ELF-1 (cell line): Measurements from ENCODE around the gene AAK1.
A peak's percentile ranks its signal among the peaks of the same experiment; 100 is the strongest.

Source experiments
- DNase-seq: peaks from one replicate; pipeline ENCODE4 v3.0.0-alpha.2; 2016; ENCODE audit warnings: low read depth, low spot score

Gene AAK1

DNA sequence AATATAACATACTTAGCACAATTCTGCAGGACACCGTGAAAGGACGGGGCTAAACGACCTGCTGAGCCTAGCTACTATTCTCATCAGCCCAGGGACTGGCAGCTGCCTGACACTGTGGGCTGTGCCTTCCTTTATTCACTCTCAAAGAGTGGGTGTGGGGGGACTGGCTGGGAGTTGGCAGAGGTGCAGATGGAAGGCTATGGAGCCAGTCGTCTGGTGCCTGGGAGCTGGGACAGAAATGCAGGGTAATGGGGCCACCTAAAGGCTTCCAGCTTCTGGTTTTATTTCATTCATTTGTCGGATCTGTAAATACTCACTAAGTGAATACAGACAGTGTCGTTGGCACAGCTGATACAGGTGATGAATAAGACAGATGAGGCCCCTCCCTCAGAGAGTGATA, 150.3 kb downstream of the AAK1 start:
- peak; percentile 4 for DNase-seq

DNA sequence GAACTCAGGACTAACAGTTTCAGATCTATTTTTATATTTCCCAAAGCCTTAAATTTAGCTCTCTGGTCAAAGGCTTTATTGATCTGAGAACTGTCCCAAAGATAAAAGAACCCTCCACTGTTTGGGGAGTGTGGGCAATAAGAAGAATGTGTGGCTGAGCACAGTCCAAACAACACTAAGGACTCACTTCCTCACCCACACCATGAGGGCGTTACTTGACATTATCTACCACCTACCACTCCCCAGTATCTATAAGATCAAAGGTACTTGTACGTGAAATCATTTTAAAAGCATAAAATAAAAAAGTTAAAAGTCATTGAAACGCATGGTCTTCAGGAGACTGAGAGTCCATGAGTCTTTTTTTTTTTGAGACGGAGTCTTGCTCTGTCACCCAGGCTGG, 151.7 kb downstream of the AAK1 start:
- no peak for DNase-seq

DNA sequence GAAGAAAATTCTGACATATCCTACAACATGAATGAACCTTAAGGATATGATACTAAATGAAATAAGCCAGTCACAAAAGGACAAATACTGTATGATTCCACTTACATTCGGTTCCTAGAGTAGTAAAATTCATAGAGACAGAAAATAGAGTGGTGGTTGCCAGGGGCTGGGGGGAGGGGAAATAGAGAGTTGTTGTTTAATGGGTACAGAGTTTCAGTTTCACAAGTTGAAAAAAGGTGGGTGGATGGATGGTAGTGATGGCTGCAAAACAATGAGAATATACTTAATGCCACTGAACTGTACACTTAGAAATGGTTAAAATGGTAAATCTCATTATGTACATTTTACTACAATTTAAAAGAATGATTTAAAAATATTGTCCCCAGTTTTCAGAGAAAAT, 153.1 kb downstream of the AAK1 start:
- no peak for DNase-seq

DNA sequence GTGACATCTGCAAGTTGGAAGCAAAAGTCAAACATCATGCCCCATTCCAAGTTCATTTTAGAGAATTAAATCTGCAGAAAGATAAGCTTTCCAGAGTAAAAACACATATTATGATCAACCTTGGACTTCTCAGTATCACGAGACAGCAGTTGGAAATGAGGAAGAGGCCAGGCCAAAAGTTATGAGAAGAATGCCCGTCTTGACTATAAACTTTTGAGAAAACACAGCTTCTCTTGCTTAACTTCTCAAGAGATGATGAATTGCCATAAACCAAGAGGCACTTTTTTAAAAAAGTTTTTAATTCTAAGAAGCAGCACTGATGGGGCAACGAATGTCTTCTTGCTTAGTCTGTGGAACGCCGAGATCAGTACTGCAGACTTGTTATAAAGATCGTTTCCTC, 153.7 kb downstream of the AAK1 start:
- DNase-seq: no peak

DNA sequence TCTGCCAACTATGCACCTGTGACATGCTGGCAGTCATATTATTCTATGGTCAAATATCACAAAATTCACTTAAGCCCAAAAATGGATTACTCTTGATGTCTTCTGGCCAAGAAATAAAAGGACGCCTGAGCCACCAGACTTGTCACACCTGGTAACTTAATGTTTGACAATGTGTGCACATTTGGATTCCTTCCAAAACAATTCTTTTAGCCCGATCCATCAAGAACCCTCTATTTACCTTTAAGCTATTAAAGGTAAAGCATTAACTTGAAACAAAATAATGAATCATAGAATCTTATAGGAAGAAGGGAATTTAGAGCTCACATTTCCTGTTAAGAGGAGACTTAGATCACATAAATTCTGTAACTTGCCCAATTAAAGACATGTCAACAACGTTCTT, 159.8 kb downstream of the AAK1 start:
- DNase-seq: no peak

DNA sequence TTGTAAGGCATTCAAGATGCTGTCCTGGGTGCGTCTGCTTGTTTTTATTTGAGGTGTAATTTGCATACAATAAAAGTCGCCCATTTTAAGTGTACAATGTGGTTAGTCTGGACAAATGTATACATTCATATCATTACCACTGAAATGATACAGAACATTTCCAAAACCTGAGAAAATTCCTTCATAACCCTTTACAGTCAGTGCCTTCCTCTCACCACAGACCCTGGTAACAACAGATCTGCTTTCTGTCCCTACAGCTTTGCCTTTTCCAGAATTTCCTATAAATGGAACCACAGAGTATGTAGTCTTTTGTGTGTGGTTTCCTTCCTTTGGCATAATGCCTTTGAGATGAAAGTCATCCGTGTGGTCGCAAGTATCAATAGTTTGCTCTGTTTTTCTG, 160.5 kb downstream of the AAK1 start:
- no peak for DNase-seq

DNA sequence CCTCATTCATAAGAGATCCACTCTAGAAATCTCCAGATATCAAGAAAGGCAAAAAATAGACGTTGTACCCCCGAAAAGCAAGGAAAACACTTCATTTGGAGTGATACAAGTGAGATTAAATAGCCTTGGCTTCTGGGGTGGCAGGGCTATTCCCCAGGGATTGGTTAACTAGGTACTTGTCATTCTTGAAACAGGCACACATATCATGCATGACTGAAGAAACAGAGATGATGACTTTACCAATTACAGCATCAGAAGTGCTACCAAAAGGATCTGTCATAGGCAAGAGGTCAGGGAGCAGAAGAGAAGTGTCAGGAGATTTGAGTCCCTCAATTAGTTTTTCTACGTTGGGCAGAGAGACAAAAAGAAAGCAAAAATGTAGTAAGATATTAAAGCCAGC, 161.1 kb downstream of the AAK1 start:
- no peak for DNase-seq

DNA sequence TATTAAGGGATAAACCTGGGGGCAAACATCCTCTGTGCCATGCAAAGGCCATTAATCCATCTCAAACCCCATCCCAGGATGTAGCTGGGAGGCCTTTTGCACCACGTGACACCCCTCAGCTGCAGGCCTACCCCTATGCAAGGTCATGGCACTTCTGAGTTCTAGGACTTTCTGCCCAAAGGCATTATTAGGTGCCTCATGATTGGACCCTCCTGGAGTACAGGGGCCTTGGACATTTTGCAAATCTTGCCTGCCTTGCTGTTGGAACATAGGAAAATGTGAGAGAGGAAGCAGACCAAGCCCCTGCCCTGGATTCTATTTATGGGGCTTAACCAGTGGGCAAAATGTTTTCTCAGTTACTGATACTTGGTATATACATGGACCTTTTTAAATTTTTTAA, 162.1 kb downstream of the AAK1 start:
- DNase-seq: no peak

DNA sequence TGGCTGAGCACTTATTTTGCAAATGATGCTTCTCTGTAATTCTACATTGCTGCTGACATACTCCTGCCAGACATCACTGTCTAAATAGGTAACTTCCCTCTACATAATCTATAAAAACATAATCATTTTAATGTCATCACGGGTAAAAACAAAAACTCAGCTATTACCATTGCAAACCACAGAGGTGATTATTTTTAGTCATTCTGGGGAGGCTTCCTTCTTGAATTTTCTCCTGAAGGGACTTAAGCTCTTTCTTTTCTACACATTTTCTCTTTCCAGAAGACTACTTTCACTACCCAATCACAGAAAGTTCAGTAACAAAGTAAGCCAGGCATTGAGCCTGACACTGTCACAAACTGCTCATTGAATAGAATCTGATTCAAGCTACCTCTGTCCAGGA, 165.9 kb downstream of the AAK1 start:
- no peak for DNase-seq

DNA sequence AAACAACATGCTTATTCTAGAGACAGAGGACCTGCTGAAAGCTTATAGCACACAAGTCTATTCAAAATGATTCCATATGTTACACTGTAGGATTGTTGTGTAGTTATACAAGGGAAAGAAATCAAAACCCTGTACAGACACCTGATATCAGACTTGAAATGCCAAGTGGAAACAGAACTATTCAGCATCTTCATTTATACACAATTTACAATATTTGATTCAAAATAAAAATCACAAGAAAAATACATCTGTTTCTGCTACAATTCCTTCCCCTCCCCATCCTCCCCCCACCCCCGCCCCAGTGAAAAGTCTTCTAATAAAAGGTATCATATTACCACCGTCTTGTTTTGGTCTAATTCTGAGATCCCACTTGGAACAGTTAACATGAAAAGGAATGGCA, 168.9 kb downstream of the AAK1 start:
- DNase-seq: no peak

DNA sequence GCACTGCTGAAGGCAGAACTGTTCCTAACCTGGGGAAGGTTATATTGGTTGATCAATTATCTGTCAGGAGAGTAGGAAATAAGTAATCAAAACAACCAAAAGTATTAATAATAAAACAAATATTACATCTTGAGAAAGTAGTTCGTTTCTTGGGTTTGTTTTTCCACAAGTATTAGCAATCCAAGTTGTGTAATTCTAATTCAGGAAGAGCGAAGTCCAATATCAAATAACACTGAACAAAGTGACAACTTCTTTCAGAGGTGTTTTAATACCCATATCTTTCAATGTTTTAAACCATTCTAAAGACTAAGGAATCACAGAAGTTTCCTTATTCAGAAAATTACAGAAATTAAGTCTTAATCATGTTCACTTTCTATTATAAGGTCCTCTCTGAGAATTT, 171.7 kb downstream of the AAK1 start:
- DNase-seq: no peak

DNA sequence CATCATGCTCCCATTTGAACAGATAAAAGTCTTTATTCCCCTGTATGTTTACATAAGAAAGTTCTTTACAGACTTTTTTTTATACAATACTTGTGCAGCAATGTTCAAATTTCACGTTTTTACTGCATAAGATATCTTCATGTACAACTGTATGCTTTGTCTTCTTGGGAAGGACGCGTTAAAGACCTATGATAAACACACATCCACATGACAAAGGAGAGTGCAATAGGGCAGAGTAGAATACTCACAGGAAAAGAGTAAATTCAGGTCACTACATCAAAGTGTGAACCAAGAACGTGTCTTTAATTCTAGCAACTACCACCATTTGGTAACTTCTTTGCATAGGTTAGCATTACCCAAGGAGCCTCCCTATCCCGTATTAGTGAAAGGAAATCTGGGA, 172.6 kb downstream of the AAK1 start:
- DNase-seq: no peak

DNA sequence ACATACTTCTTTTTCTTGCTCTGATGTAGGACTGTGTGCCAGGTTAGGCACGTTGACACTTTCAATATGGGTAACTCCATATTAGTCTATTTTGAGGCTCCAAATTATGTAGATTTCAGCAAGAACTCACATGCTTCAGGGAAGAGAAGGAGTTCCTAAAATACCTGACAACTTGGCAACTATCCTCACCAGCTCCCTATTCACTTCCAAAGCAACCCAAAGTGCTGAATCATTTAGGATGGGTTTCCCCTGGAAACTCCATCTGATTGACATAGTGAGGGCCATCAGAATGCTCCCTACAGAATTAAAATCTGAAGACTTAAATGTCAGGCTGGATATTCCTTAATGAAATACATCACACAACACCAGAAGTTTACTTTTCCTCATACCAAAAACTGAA, 173.8 kb downstream of the AAK1 start:
- DNase-seq: no peak

DNA sequence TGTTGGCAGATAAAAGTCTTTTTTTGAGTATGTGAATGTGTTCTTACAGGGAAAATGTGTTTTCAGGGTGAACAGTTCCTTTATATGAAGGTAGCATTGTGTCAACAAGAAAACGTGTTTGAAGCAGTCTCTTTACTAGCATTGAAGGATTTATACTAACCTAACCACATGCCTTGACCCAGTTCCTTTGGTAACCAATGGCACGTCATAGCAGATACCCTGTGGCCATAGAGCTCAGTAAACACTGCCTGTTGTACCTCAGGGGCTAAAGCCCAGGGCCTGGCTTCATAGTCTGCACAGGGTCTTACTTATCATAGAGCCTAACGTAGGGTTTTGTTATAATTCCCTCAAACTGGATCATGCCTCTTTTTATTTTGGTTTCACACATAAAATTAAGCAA, 174.2 kb downstream of the AAK1 start:
- no peak for DNase-seq

DNA sequence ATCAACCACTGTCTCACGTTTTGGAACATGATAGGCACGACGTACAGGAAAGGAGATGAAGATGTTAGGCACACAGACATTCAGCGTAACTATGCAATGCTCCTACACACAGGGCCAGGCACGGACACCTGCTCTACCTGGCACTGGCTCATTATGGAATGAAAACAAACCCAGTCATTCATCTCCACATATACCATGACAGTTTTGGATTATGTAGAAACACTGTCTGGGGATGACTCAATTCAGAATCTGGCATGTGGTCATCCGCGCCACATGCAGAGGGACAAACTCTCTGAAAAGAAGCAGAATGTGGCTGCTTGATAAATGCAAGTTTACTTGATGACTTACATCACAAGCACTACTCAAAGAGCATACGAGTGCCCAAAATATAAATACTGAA, 176.8 kb downstream of the AAK1 start:
- no peak for DNase-seq

DNA sequence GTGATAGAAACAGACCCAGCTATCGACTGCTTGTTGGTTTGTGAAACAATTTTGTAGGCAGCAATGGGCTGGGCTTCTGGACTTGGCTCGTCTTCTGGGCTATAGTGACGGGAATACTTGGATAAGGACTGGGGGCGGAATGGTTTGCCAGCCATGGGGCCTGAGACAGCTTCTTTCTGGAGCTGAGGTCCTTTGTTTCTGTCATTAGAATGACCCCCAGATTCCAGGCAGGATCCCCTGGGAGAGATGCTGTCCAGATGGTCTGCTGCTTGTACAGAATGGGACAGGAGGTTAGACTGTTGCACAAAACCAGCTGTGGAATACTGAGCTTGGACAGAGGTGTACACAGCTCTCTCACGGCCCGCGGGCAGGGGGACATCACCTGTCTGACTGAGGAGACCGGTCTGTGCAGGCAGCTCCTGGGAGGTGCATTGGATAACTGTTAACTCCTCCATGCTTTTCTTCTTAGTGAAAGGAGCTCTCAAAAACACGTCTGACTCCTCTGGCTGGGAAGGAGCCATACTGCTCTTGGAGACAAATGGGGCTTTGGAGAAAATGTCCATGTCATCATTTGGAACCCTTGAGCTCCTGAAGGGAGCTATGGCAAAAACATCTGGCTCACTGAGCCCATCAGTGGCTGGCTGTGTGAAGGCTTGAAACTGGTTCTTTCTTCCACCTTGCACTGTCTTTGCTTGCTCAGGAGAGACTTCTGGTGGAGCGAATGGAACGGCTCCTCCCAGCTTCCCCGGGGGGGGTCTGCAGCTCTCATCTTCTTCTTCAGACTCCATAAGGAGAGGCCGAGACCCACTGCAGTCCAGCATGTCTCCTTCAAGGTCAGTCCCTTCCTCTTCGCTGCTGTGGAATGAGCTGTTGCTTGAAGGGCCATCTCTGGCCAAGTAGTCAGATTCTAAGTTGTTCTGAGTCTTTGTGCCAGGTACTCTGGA, 177.8 kb downstream of the AAK1 start:
- no peak for DNase-seq

DNA sequence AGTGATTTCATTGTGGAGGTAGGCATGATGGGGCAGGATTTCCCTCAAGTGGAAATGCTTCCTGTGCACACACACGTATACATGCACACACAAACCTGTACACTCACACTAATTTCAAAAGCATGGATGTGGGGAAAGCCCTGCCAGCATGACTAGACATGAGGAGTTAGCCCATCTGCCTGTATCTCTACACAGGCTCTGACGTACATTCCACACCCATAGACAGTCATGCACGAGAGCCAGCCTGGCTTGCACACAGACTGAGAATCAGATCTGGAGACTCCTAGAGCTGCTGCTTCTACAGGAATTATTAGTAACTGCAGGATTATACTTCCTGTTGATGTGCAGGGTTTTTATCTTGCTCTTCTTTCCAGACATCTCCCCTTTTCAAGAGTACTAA, 179.0 kb downstream of the AAK1 start:
- DNase-seq: no peak

DNA sequence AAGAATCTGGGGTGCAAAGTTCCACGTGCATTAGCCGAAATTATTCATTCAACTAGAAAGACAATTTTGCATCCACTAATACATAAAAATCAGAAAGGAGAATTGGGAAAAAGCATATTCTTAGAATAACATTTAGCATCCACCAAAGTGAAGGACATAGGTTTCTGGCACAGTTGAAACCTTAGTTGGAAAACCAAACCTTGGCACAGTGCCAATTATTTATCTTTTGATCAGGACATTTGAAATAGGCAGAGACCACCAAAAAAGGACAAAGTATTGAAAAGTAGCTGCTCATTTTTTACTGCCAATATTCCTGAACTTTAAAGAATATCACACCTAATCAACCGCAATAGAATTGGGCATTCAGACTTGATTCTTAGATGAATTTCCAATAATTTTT, 180.8 kb downstream of the AAK1 start:
- DNase-seq: no peak

DNA sequence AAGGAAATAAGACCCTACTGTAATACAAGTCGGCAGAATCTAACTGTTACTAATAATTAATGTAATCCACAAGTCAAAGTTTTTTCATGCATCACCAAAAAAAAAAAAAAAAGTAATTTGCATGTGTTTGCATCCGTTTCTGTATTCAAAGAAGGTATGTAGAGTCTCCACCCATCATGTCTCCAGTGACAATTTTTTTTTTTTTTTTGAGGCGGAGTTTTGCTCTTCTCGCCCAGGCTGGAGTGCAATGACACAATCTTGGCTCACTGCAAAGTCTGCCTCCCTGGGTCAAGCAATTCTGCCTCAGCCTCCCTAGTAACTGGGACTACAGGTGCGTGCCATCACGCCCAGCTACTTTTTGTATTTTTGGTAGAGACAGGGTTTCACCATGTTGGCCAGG, 182.1 kb downstream of the AAK1 start:
- DNase-seq: no peak

DNA sequence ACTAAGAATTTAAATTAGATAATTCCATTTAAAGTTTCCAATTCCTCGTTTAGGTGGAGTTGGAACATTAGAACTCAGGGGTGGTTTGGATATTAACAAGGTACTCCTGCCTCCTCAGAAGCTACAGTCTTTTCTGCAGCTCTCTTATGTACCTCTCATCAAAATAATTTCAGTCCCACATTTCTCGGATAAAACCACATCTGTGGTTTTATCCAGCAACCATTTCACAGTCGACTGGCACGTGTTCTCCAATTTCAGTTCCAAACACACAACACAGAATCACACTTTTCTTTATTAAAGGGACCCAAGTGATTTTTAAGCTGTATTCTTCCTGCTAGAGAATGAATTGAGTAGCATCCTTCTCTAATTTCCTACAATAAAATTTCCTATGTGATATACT, 183.6 kb downstream of the AAK1 start:
- DNase-seq: no peak

DNA sequence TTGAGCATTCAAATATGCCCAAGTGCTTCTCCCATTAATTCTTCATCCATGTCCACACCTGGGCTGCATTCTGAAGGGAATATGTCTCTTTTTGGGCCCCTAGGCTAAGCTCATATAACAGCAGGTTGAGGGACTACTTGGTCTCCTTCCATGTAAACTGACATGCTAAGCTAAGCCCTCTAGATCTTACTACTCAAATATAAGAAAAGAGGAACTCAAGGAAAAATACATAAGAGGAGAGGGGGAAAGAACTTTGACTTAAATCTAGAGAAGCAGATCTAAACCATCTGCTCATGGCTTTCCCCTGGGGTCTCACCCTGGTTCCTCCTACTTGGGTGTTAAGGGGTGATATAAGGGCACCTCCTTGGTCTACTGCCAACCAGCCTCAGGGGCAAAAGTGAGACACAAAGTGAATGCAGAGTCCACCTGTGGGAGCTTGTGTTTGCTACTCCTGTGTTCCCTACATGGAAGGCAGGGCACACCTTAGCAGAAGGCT, 186.5 kb downstream of the AAK1 start:
- no peak for DNase-seq

DNA sequence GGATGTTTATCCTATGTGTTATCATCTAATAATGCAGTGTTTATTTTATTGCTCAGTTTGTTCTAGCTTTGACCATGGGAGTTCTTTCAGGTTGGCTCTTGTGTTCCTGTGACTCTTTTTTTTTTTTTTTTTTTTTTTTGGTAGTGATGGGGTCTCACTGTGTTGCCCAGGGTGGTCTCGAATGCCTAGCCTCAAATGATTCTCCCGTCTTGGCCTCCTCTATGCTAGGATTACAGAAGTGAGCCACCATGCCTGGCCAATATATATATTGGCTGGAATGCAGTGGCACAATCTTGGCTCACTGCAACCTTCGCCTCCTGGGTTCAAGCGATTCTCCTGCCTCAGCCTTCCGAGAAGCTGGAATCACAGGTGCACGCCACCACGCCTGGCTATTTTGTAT, 187.4 kb downstream of the AAK1 start:
- no peak for DNase-seq

DNA sequence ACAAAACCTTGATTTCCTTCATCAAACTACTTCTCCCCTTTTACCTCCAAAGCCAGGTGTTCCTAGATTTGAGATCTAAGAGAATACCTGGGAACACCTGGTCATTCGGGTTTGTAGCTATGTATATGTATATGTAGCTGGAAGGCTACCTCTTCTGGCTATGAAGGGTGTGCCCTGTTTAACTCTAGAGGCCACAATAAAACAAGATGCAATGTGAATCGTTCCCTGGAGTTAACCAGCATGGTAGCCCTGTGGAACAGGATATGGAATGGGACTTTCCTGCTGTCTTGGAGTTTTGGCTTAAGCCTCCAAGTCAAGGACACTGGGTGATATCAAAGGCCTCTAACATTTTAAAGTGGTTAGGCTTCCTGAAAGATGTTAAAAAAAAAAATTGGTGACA, 188.6 kb downstream of the AAK1 start:
- DNase-seq: no peak
